ENCODE results near the gene LRRN2. TPM values are rescaled to one million over a fixed set of nuclear protein-coding genes. Genes with fewer than 3 reads are reported as not detected.
"Not testable (repeated sequence)": the region's sequence is repeated elsewhere in the genome, so short reads cannot be mapped to it uniquely, and the experiment has no call there.

LRRN2 gene
- polyA plus RNA-seq, 1 experiment = not detected

GRCh38 chr1:204692841-204693356, 7.4 kb upstream of the LRRN2 start:
- Histone ChIP-seq H3K27me3 (ENCODE audit: control insufficient read depth, insufficient read depth, low read length) (peaks cover 16% of the 10 kb centered on the region), H3K4me3 (ENCODE audit: low read depth, low read length) (no peak overlapping the region), H3K27ac (ENCODE audit: low read depth, low read length) (no peak overlapping the region), H3K9me3 (ENCODE audit: control insufficient read depth, insufficient read depth, low read length) (no peaks in the 10 kb centered on the region)
- TF ChIP-seq CTCF (IDR thresholded peaks at IDR 0.05; ENCODE audit: low read depth, low read length) = no peak
- ChIA-PET CTCF (no interaction called here), POLR2A (no interaction called here)
- DNase-seq (ENCODE audit: low read depth, low spot score) = no peak

GRCh38 chr1:204692325-204692840, 6.8 kb upstream of the LRRN2 start:
- TF ChIP-seq CTCF (IDR thresholded peaks at IDR 0.05; ENCODE audit: low read depth, low read length) = no peak
- H3K4me3 ChIP-seq (ENCODE audit: low read depth, low read length) = no peak overlapping the region
- DNase-seq (ENCODE audit: low read depth, low spot score) = no peak
- H3K9me3 ChIP-seq (ENCODE audit: control insufficient read depth, insufficient read depth, low read length) = no peaks in the 10 kb centered on the region
- CTCF ChIA-PET = no interaction called here
- H3K27ac ChIP-seq (ENCODE audit: low read depth, low read length) = no peak overlapping the region
- POLR2A ChIA-PET = no interaction called here
- peaks cover 15% of the 10 kb centered on the region for H3K27me3 ChIP-seq (ENCODE audit: control insufficient read depth, insufficient read depth, low read length)

- peaks cover 25% of the 10 kb centered on the region for H3K27me3 ChIP-seq (ENCODE audit: control insufficient read depth, insufficient read depth, low read length)
- not testable (repeated sequence) for DNase-seq (ENCODE audit: low read depth, low spot score)
Measured at GRCh38 chr1:204691328-204691730, 5.8 kb upstream of the LRRN2 start.

GRCh38 chr1:204688776-204689175, 3.2 kb upstream of the LRRN2 start:
- H3K4me3 ChIP-seq (ENCODE audit: low read depth, low read length) = no peak overlapping the region
- no peak for TF ChIP-seq CTCF (IDR thresholded peaks at IDR 0.05; ENCODE audit: low read depth, low read length)
- H3K27ac ChIP-seq (ENCODE audit: low read depth, low read length) = no peak overlapping the region
- POLR2A ChIA-PET = no interaction called here
- CTCF ChIA-PET = interaction anchor here (0.8 kb wide), 1 partner anchor 118 kb away, joined by 3 read pairs; no protein-coding TSS in a partner anchor
- no peaks in the 10 kb centered on the region for H3K9me3 ChIP-seq (ENCODE audit: control insufficient read depth, insufficient read depth, low read length)
- no peak for DNase-seq (ENCODE audit: low read depth, low spot score)
- H3K27me3 ChIP-seq (ENCODE audit: control insufficient read depth, insufficient read depth, low read length) = peaks cover 36% of the 10 kb centered on the region

More at GRCh38 chr1:204691328-204691730, 5.8 kb upstream of the LRRN2 start:
- H3K27ac ChIP-seq (ENCODE audit: low read depth, low read length); POLR2A ChIA-PET; CTCF ChIA-PET; H3K4me3 ChIP-seq (ENCODE audit: low read depth, low read length); H3K9me3 ChIP-seq (ENCODE audit: control insufficient read depth, insufficient read depth, low read length): not testable (repeated sequence)

GRCh38 chr1:204688007-204688406, 2.5 kb upstream of the LRRN2 start:
- CTCF ChIA-PET = no interaction called here
- H3K27me3 ChIP-seq (ENCODE audit: control insufficient read depth, insufficient read depth, low read length) = peaks cover 44% of the 10 kb centered on the region

More at GRCh38 chr1:204688007-204688406, 2.5 kb upstream of the LRRN2 start:
- H3K27ac ChIP-seq (ENCODE audit: low read depth, low read length) = no peak overlapping the region
- H3K4me3 ChIP-seq (ENCODE audit: low read depth, low read length) = no peak overlapping the region
- no peaks in the 10 kb centered on the region for H3K9me3 ChIP-seq (ENCODE audit: control insufficient read depth, insufficient read depth, low read length)
- no peak for DNase-seq (ENCODE audit: low read depth, low spot score)
- no peak for TF ChIP-seq CTCF (IDR thresholded peaks at IDR 0.05; ENCODE audit: low read depth, low read length)
- POLR2A ChIA-PET = no interaction called here
